Choroid plexus epithelial cell (primary cell): Measurements from ENCODE around the gene RUFY3.

Source experiments
- DNase-seq: peaks from one replicate; pipeline ENCODE4 v3.0.0-alpha.2; 2010; ENCODE audit warnings: low read depth
- H3K4me3 ChIP-seq: 2 replicates; pipeline ENCODE4 v1.5.1; 2011; ENCODE audit warnings: low read depth, mild to moderate bottlenecking, control low read depth, low read length, moderate library complexity
- TF ChIP-seq, protein P1 (sequence below): conservative IDR thresholded peaks from 2 replicates; pipeline ENCODE4 v1.5.1; 2011; ENCODE audit warnings: low read depth, mild to moderate bottlenecking, control low read depth, inconsistent platforms, low read length, moderate library complexity

RUFY3 gene

DNA sequence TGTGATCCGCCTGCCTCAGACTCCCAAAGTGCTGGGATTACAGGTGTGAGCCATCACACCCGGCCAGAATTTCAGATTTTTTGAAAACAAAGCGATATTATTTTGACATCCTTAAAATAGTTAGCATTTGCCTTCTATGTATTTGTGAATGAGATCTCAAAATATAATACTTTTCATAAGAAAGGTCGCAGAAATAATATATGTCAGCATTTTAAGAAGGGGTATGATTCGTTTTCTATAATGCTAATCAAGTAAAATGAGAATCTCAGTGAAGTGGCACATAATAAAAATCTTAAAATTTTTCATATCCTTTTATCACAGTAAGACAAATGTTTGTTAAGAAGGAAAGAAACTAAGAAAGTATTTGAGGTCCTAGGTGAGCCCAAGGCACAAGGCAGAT is 65.7 kb downstream of the RUFY3 start:
- H3K4me3 ChIP-seq, result no peak overlapping the region
- no peak for DNase-seq
- TF ChIP-seq, protein P1, sequence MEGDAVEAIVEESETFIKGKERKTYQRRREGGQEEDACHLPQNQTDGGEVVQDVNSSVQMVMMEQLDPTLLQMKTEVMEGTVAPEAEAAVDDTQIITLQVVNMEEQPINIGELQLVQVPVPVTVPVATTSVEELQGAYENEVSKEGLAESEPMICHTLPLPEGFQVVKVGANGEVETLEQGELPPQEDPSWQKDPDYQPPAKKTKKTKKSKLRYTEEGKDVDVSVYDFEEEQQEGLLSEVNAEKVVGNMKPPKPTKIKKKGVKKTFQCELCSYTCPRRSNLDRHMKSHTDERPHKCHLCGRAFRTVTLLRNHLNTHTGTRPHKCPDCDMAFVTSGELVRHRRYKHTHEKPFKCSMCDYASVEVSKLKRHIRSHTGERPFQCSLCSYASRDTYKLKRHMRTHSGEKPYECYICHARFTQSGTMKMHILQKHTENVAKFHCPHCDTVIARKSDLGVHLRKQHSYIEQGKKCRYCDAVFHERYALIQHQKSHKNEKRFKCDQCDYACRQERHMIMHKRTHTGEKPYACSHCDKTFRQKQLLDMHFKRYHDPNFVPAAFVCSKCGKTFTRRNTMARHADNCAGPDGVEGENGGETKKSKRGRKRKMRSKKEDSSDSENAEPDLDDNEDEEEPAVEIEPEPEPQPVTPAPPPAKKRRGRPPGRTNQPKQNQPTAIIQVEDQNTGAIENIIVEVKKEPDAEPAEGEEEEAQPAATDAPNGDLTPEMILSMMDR, result no peak

DNA sequence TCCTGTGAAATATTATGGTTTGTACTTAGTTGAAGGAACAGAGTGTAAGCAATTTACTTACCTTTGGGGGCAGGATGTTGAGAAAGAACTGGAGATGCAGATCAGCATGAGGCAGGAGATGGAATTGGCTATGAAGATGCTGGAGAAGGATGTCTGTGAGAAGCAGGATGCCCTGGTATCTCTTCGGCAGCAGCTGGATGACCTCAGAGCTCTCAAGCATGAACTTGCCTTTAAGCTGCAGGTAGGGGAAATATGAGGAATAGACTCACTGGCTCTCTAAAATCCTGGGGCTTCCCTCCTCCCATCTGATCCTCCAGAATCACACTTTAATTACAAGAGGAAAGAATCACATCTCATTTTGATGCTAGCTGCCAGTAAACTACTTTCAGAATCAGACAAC is 67.0 kb downstream of the RUFY3 start:
- DNase-seq, result no peak
- H3K4me3 ChIP-seq, result no peak overlapping the region
- TF ChIP-seq, protein P1, result no peak

DNA sequence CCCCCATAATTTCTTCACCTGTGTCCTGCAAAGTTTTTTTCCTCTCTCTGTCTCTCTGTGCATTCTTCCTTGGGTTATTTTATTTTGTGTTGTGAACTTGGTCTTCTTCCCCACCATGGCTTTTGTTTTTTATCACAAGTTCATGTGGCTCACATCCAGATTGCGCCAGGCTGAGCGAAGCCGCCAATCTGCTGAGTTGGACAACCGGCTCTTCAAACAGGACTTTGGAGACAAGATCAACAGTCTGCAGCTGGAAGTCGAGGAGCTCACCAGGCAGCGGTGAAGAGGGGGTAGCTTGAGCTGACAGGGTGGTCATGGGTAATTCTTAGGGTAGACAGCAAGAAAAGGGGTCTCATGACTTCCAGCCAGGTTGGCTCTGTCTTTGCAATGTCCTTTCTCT is 71.9 kb downstream of the RUFY3 start:
- no peak overlapping the region for H3K4me3 ChIP-seq
- DNase-seq, result no peak
- TF ChIP-seq, protein P1, result no peak

DNA sequence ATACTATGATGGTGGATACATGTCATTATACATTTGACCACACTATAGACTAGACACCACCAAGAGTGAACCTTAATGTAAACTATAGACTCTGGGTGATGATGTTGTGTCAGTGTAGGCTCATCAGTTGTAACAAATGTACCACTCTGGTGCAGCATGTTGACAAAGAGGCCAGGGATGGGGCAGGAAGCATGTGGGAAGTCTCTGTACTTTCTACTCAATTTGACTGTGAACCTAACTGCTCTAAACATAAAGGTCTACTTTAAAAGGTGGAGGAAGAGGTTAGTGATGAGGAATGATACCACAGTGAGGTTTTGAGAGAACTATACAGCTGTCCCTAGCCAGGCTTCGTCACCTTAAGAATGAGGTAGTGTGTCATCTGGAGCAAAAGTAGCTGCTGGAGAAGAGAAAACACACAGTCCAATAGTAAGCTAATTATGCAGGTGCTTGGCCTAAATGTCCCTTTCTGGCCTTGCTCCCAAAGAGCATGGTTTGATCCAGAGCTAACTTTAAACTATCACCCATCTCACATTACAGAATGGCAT is 79.6 kb downstream of the RUFY3 start:
- TF ChIP-seq, protein P1, result no peak
- no peak for DNase-seq
- no peak overlapping the region for H3K4me3 ChIP-seq

DNA sequence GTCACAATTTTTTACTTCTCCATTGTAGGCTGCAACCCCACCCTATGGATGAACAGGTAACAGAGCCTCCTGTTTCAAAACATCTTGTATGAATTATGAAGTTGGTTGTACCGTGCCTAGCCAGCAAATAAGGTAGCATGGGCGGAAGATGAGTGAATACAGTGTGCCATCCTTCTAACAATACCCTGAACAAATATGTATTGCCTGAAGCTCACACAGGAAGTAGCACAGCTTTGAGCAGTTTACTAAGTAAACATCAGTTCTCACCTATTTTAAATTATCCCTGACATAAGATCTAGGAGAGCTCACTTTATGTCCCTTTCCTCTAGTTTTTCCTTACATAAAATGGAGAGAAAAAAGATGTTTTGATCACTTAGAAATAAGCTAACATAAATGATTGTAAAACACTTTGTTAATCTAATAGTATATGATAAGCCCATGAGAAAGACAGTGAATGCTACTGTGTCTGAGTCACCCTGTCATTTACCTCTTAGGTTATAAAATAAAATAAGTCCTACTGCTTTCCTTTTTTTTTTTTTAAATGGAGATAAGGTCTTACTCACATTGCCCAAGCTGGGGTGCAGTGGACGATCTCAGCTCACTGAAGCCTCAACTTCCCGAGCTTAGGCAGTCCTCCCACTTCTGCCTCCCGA is 81.3 kb downstream of the RUFY3 start:
- no peak overlapping the region for H3K4me3 ChIP-seq
- no peak for DNase-seq
- TF ChIP-seq, protein P1, result no peak

DNA sequence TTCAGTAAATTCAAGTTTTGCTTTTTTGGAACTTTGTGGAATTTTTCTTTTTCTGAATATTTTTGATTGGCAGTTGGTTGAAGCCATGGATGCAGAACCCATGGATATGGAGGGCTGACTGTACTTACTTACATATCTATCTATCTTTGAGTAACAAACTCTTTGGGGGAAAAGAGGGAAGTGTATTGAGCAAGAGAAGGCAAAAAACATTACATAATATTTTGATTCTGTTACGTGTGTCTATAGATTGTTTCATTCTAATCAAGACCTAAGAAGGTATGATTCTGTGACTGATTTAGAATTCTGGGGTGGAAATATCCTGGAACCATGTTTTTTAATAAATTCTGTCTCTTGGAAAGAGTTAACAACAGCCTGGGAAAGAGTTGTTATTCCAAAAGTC is 86.4 kb downstream of the RUFY3 start:
- no peak overlapping the region for H3K4me3 ChIP-seq
- DNase-seq, result no peak

More for the DNA sequence above, 86.4 kb downstream of the RUFY3 start:
- TF ChIP-seq, protein P1, result no peak
